Gastrocnemius medialis (tissue), 4 donors: ENCODE data around the gene COPS9. TPM values are rescaled to one million over a fixed set of nuclear protein-coding genes. Genes with fewer than 3 reads are reported as not detected.

ENCODE experiments used
- ATAC-seq, 2 donors: fragments of 150-250 bp; one replicate each; pipeline ENCODE4 v1.9.1; 2016
- DNase-seq, 2 donors: peaks; one replicate each; pipeline ENCODE4 v3.0.0-alpha.2; 2019
- H3K27ac ChIP-seq, 4 donors: fragments of 200-600 bp; sonication (generic); 1 replicate in 1 of 4; 2 replicates in 3 of 4; pipeline ENCODE4 v1.5.1; 2016 to 2018; ENCODE audit warnings: mild to moderate bottlenecking in 2 of 4, moderate library complexity in 1 of 4
- H3K27me3 ChIP-seq, 3 donors: fragments of 200-600 bp; sonication (generic) in 2 of 3; 1 replicate in 1 of 3; 2 replicates in 2 of 3; pipeline versions ENCODE4 v1.5.1 to v1.6.0; 2016 to 2019; ENCODE audit warnings: mild to moderate bottlenecking in 1 of 3, moderate library complexity in 1 of 3
- H3K36me3 ChIP-seq, 2 donors: fragments of 200-600 bp; sonication (generic) in 1 of 2; one replicate each; pipeline ENCODE4 v1.5.1; 2017 to 2018
- H3K4me1 ChIP-seq, 2 donors: fragments of 200-600 bp; sonication (generic) in 1 of 2; one replicate each; pipeline ENCODE4 v1.5.1; 2016 to 2017; ENCODE audit warnings: mild to moderate bottlenecking in 2 of 2
- H3K4me3 ChIP-seq, 4 donors: fragments of 200-600 bp; sonication (generic) in 3 of 4; 1 replicate in 1 of 4; 2 replicates in 3 of 4; pipeline ENCODE4 v1.5.1; 2016 to 2019; ENCODE audit warnings: mild to moderate bottlenecking in 2 of 4
- H3K9me3 ChIP-seq, 3 donors: fragments of 200-600 bp; sonication (generic) in 2 of 3; 1 replicate in 1 of 3; 2 replicates in 2 of 3; pipeline ENCODE4 v1.5.1; 2016 to 2019
- CTCF ChIP-seq, 5 experiments: fragments of 450-650 bp in 3 of 5; fragments of 200-600 bp in 2 of 5; sonication (generic) in 2 of 5; IDR thresholded peaks in 4 of 5; conservative IDR thresholded peaks in 1 of 5; 1 replicate in 4 of 5; 2 replicates in 1 of 5; pipeline ENCODE4 v1.5.1; 2016 to 2019; ENCODE audit warnings: antibody characterized with exemption in 5 of 5, mild to moderate bottlenecking in 3 of 5, moderate library complexity in 3 of 5
- POLR2A ChIP-seq, 2 donors: fragments of 450-650 bp; IDR thresholded peaks; one replicate each; pipeline ENCODE4 v1.6.1; 2017; ENCODE audit warnings: antibody characterized with exemption in 2 of 2, mild to moderate bottlenecking in 2 of 2, moderate library complexity in 2 of 2
- in situ Hi-C, 4 donors: fragments of 200-750 bp; cut with MboI; loops; one replicate each; pipeline versions ENCODE4 v1.15.0 to v1.8.0; 2017; ENCODE audit warnings: low sequenced_read_pairs in 4 of 4
- intact Hi-C: fragments of 100-400 bp; cut with DNase I; formaldehyde crosslinking; loops from one replicate; pipeline ENCODE4 v1.15.1; 2023; ENCODE audit warnings: low total_unique reads
- total RNA-seq, 4 donors: library from RNA; depleted of rRNA; stranded (reverse); fragments of >200 nt; gene quantifications; one replicate each; pipeline versions ENCODE4 v1.1.0 to v1.2.3, GENCODE V29; 2016

The COPS9 gene
- total RNA-seq, 4 donors from 2014 or later, result 163 to 219 (median 193) TPM

GRCh38 chr2:240136671-240137292 lies 677 bp upstream of the COPS9 start:
- Histone ChIP-seq H3K9me3 (no peaks in the 10 kb centered on the region), H3K27me3 (no peaks in the 10 kb centered on the region), H3K36me3 (peaks cover 0 to 18% of the 10 kb centered on the region in 2 donors), H3K27ac (peak overlapping the region; percentile 71 to 89 (median 82)), H3K4me3 (peak overlapping the region; percentile 75 to 97 (median 90)), H3K4me1 (peaks cover 23 to 26% of the 10 kb centered on the region in 2 donors)
- no peak for ATAC-seq
- no peak for TF ChIP-seq CTCF (IDR thresholded peaks at IDR 0.05 in 4 of 5, conservative IDR thresholded peaks at IDR 0.05 in 1 of 5)
- DNase-seq, result no peak
- in situ Hi-C loops (loop anchor here in 1 of 4 donors (25.0 kb wide), 1 partner anchor 1099 kb away; no protein-coding TSS in a partner anchor), intact Hi-C loops (loop anchor here (1.0 to 10.0 kb wide), 2 partner anchors 111 to 298 kb away; partner anchors contain the start of genes GPC1 and NDUFA10)

GRCh38 chr2:240135706-240136012 lies 446 bp downstream of the COPS9 start:
- no peak for TF ChIP-seq CTCF (IDR thresholded peaks at IDR 0.05 in 4 of 5, conservative IDR thresholded peaks at IDR 0.05 in 1 of 5)
- intact Hi-C loops, result loop anchor here (1.0 to 10.0 kb wide), 2 partner anchors 110 to 299 kb away; partner anchors contain the start of genes GPC1 and NDUFA10
- Histone ChIP-seq H3K4me1 (peaks cover 23 to 26% of the 10 kb centered on the region in 2 donors), H3K27ac (peak overlapping the region; percentile 71 to 89 (median 82)), H3K36me3 (peaks cover 0 to 22% of the 10 kb centered on the region in 2 donors), H3K4me3 (peak overlapping the region; percentile 75 to 97 (median 90)), H3K9me3 (no peaks in the 10 kb centered on the region), H3K27me3 (no peaks in the 10 kb centered on the region)
- DNase-seq (no peak), ATAC-seq (peak; percentile 3 to 19)
- in situ Hi-C loops, result loop anchor here in 1 of 4 donors (25.0 kb wide), 1 partner anchor 1098 kb away; no protein-coding TSS in a partner anchor

GRCh38 chr2:240134956-240135520 lies 1.1 kb downstream of the COPS9 start:
- TF ChIP-seq CTCF (IDR thresholded peaks at IDR 0.05 in 4 of 5, conservative IDR thresholded peaks at IDR 0.05 in 1 of 5) (no peak), POLR2A (IDR thresholded peaks at IDR 0.05) (no peak)
- DNase-seq, result no peak
- no peak for ATAC-seq
- intact Hi-C loops (loop anchor here (10.0 kb wide), 1 partner anchor 300 kb away; the partner anchor contains the start of gene GPC1), in situ Hi-C loops (loop anchor here in 1 of 4 donors (25.0 kb wide), 1 partner anchor 1098 kb away; no protein-coding TSS in a partner anchor)
- Histone ChIP-seq H3K4me3 (peak overlapping the region; percentile 75 to 97 (median 90)), H3K9me3 (no peaks in the 10 kb centered on the region), H3K27ac (peak overlapping the region; percentile 71 to 89 (median 82)), H3K4me1 (peaks cover 23 to 26% of the 10 kb centered on the region in 2 donors), H3K36me3 (peaks cover 0 to 28% of the 10 kb centered on the region in 2 donors), H3K27me3 (no peaks in the 10 kb centered on the region)

GRCh38 chr2:240134466-240134865 lies 1.6 kb downstream of the COPS9 start:
- H3K36me3 ChIP-seq, result peaks cover 0 to 34% of the 10 kb centered on the region in 2 donors
- in situ Hi-C loops (loop anchor here in 1 of 4 donors (25.0 kb wide), 1 partner anchor 1097 kb away; no protein-coding TSS in a partner anchor), intact Hi-C loops (loop anchor here (10.0 kb wide), 1 partner anchor 300 kb away; the partner anchor contains the start of gene GPC1)
- ATAC-seq (no peak), DNase-seq (no peak)
- no peaks in the 10 kb centered on the region for H3K9me3 ChIP-seq
- peak overlapping the region in 2 of 4 donors; percentile 87 to 89 for H3K27ac ChIP-seq
- no peak for TF ChIP-seq CTCF (IDR thresholded peaks at IDR 0.05 in 4 of 5, conservative IDR thresholded peaks at IDR 0.05 in 1 of 5)
- no peak for TF ChIP-seq POLR2A (IDR thresholded peaks at IDR 0.05)
- H3K4me3 ChIP-seq, result peak overlapping the region in 1 of 4 donors; percentile 75
- H3K4me1 ChIP-seq, result peaks cover 23 to 26% of the 10 kb centered on the region in 2 donors
- no peaks in the 10 kb centered on the region for H3K27me3 ChIP-seq
